ENCODE results near the gene HSPA8. TPM values are rescaled to one million over a fixed set of nuclear protein-coding genes. Genes with fewer than 3 reads are reported as not detected.
A peak's percentile ranks its signal among the peaks of the same experiment; 100 is the strongest.

The HSPA8 gene
- total and polyA plus RNA-seq, 10 of the 15 experiments (the other 5 are each of a cell fraction or from before 2014, with no cell fraction given), result 1,190 to 3,205 (median 2,045) TPM

DNA sequence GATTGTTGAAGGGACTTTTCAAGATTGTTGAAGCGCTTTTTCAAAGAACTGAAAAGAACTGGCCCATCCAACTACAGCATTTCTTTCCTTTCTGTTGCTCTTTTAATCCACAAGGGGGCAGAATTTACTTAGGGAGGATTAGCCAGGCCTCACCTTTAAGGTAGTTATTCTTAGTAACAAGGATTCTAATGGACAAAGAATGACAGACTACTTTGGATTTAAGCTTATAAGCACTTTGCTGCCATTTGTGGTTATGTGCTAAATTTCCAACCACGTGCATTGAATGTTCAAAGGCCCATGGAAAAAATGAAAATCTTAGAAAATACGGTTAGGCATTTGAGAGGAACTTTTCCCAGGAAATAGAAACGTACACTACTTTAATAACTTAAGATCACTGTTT is 49.5 kb upstream of the HSPA8 start (continued):
- TF ChIP-seq SMARCA5 (IDR thresholded peaks at IDR 0.05), result no peak
- no peak for TF ChIP-seq NKRF (conservative IDR thresholded peaks at IDR 0.05)
- TF ChIP-seq MEF2B (IDR thresholded peaks at IDR 0.05; ENCODE audit: partially characterized antibody, poor library complexity, severe bottlenecking), result peak; percentile 75
- TF ChIP-seq, protein P1, sequence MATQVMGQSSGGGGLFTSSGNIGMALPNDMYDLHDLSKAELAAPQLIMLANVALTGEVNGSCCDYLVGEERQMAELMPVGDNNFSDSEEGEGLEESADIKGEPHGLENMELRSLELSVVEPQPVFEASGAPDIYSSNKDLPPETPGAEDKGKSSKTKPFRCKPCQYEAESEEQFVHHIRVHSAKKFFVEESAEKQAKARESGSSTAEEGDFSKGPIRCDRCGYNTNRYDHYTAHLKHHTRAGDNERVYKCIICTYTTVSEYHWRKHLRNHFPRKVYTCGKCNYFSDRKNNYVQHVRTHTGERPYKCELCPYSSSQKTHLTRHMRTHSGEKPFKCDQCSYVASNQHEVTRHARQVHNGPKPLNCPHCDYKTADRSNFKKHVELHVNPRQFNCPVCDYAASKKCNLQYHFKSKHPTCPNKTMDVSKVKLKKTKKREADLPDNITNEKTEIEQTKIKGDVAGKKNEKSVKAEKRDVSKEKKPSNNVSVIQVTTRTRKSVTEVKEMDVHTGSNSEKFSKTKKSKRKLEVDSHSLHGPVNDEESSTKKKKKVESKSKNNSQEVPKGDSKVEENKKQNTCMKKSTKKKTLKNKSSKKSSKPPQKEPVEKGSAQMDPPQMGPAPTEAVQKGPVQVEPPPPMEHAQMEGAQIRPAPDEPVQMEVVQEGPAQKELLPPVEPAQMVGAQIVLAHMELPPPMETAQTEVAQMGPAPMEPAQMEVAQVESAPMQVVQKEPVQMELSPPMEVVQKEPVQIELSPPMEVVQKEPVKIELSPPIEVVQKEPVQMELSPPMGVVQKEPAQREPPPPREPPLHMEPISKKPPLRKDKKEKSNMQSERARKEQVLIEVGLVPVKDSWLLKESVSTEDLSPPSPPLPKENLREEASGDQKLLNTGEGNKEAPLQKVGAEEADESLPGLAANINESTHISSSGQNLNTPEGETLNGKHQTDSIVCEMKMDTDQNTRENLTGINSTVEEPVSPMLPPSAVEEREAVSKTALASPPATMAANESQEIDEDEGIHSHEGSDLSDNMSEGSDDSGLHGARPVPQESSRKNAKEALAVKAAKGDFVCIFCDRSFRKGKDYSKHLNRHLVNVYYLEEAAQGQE (IDR thresholded peaks at IDR 0.05; ENCODE audit: low read depth, low read length), result no peak
- TF ChIP-seq ZNF687 (IDR thresholded peaks at IDR 0.05), result no peak
- TF ChIP-seq ZNF207 (IDR thresholded peaks at IDR 0.05; ENCODE audit: borderline replicate concordance), result no peak
- TF ChIP-seq RFX5 (IDR thresholded peaks at IDR 0.05; ENCODE audit: low read depth, low read length), result no peak
- TF ChIP-seq ZNF24 (IDR thresholded peaks at IDR 0.05), result no peak
- TF ChIP-seq ASH2L (IDR thresholded peaks at IDR 0.05; ENCODE audit: borderline replicate concordance, low read depth), result no peak
- no peak for TF ChIP-seq TBL1XR1 (IDR thresholded peaks at IDR 0.05; ENCODE audit: low read depth, low read length)
- TF ChIP-seq RAD21 (IDR thresholded peaks at IDR 0.05; ENCODE audit: insufficient read depth, low read depth, low read length), result peak; percentile 97
- TF ChIP-seq, protein P2, sequence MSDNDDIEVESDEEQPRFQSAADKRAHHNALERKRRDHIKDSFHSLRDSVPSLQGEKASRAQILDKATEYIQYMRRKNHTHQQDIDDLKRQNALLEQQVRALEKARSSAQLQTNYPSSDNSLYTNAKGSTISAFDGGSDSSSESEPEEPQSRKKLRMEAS (IDR thresholded peaks at IDR 0.05; ENCODE audit: low read depth, low read length), result no peak
- TF ChIP-seq JUNB (IDR thresholded peaks at IDR 0.05), result no peak
- TF ChIP-seq, protein P3, sequence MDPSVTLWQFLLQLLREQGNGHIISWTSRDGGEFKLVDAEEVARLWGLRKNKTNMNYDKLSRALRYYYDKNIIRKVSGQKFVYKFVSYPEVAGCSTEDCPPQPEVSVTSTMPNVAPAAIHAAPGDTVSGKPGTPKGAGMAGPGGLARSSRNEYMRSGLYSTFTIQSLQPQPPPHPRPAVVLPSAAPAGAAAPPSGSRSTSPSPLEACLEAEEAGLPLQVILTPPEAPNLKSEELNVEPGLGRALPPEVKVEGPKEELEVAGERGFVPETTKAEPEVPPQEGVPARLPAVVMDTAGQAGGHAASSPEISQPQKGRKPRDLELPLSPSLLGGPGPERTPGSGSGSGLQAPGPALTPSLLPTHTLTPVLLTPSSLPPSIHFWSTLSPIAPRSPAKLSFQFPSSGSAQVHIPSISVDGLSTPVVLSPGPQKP (IDR thresholded peaks at IDR 0.05; ENCODE audit: low read depth, low read length), result no peak
- no peak for TF ChIP-seq FOS (IDR thresholded peaks at IDR 0.05; ENCODE audit: borderline replicate concordance, extremely low read depth, insufficient read length)
- TF ChIP-seq ZBTB4 (CRISPR knock-in tag; IDR thresholded peaks at IDR 0.05), result no peak

Measured in GM12878 (cell line).